ENCODE measurements around the gene IGLL5. TPM values are rescaled to one million over a fixed set of nuclear protein-coding genes. Genes with fewer than 3 reads are reported as not detected.
A peak's percentile ranks its signal among the peaks of the same experiment; 100 is the strongest.

IGLL5 gene
- total RNA-seq, 1 donor from 2014 or later = not detected

DNA sequence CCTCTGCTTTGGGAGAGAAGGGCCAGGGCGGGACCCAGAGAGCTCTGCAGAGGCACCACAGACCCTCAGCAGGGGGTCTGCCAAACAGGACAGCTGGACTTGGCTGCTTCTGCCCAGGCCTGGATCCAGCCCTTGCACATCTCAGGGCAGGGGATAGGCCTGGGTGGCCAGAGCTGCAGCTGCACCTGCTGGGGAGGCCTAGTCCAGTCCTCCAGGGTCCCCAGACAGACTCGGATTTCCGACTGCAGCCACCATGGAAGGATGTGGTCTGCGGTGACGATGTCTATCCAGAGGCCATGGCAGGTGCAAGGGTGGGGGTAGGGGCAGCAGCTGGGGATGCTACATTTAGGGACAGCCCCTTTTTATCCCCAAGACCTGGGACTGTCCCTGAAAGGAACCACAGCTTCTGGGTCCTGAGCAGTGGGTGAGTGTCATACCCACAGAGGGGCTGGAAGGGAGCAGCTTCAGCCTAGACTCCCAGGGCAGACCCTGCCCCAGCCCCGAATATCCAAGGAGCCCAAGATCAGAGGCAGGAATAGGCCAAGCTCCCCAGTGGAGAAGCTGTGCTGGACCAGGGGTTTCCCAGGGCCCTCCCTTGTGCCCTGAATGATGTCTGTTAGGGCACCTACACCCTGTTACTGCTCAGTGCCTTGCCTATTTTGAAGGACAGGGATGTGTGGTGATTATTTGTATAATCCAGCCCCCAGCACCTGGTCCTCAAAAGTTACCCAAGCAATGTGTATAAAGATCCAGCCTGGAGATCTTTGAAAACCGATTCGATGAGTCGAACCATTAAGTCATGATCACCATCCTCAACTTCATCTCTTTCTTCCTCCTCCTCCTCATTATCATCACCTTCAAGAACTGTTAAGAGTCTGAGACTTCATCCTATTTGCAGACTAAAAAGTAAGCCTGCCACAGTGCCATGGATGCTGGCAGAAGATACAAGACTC lies 2.5 kb upstream of the IGLL5 start:
- H3K9me3 Mint-ChIP-seq (ENCODE audit: unreplicated experiment) = no peaks in the 10 kb centered on the region
- H3K4me3 Mint-ChIP-seq (ENCODE audit: unreplicated experiment) = no peak overlapping the region
- TF ChIP-seq, protein P1, sequence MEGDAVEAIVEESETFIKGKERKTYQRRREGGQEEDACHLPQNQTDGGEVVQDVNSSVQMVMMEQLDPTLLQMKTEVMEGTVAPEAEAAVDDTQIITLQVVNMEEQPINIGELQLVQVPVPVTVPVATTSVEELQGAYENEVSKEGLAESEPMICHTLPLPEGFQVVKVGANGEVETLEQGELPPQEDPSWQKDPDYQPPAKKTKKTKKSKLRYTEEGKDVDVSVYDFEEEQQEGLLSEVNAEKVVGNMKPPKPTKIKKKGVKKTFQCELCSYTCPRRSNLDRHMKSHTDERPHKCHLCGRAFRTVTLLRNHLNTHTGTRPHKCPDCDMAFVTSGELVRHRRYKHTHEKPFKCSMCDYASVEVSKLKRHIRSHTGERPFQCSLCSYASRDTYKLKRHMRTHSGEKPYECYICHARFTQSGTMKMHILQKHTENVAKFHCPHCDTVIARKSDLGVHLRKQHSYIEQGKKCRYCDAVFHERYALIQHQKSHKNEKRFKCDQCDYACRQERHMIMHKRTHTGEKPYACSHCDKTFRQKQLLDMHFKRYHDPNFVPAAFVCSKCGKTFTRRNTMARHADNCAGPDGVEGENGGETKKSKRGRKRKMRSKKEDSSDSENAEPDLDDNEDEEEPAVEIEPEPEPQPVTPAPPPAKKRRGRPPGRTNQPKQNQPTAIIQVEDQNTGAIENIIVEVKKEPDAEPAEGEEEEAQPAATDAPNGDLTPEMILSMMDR (IDR thresholded peaks at IDR 0.05) = no peak
- DNase-seq (ENCODE audit: extremely low spot score, unreplicated experiment) = peak; percentile 80
- H3K27ac Mint-ChIP-seq (ENCODE audit: unreplicated experiment) = no peak overlapping the region
- no peaks in the 10 kb centered on the region for H3K4me1 Mint-ChIP-seq (ENCODE audit: unreplicated experiment)
- no peaks in the 10 kb centered on the region for H3K36me3 Mint-ChIP-seq (ENCODE audit: unreplicated experiment)
- peaks cover 9% of the 10 kb centered on the region for H3K27me3 Mint-ChIP-seq (ENCODE audit: unreplicated experiment)

DNA sequence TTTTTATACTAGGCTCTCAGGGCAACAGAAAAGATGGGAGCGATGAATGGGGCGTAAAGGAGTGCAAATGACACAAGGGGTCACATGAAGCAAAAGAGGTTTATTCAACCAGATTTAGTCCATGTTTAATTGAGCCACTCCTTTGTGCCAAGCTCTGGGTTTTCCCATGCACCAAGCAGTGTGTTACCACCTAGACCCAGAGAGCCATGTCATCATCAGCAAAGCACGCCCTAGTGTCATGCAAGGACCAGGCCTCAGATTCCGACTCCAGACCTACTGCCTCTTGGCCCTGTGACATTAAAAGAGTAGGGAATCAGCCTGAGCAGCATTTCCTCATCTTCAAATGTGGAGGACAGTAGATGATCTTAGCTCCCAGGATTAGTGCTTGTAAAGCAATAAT lies 1.1 kb upstream of the IGLL5 start:
- Mint-ChIP-seq H3K27ac (ENCODE audit: unreplicated experiment) (no peak overlapping the region), H3K9me3 (ENCODE audit: unreplicated experiment) (no peaks in the 10 kb centered on the region), H3K36me3 (ENCODE audit: unreplicated experiment) (no peaks in the 10 kb centered on the region), H3K4me3 (ENCODE audit: unreplicated experiment) (no peak overlapping the region), H3K4me1 (ENCODE audit: unreplicated experiment) (no peaks in the 10 kb centered on the region), H3K27me3 (ENCODE audit: unreplicated experiment) (peaks cover 16% of the 10 kb centered on the region)
- TF ChIP-seq, protein P1 (IDR thresholded peaks at IDR 0.05) = no peak
- no peak for DNase-seq (ENCODE audit: extremely low spot score, unreplicated experiment)

DNA sequence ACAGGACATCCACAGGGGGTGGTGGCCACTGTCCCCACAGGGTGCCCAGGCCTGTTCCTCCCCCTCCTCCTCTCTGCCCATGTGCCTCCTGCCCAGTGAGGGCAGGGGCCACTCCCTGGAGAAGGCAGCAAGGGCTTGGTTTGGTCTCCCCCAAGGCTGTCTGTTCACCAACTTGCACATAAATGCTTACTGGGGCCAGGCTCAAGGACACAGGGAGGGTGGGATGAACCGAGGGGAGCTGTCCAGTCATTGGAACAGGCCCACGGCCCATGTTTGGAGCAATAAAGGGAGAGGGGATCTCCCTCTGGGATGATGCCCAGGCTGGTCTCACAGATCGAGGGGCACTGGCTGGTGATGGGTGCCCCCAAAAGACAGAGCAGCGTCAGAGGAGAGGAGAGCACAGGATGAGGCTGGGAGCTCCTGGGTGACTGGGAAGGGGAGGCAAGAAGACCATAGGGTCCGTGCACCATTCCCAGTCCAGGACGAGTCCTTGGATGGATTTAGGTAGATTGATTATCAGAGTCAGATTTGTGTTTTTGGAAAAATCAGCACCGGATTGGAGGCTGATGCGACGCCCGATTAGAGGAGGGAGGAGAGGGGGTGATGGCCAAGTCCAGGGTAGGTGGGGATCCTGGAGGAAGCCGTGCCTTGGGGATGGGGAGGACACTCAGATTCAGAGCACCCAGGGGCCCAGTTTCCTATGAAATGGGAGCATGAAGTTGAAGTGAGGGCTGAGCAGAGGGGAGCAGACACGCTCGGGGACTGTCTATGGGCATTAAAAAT lies 1.1 kb downstream of the IGLL5 start:
- Mint-ChIP-seq H3K4me1 (ENCODE audit: unreplicated experiment) (no peaks in the 10 kb centered on the region), H3K9me3 (ENCODE audit: unreplicated experiment) (no peaks in the 10 kb centered on the region), H3K4me3 (ENCODE audit: unreplicated experiment) (no peak overlapping the region), H3K27ac (ENCODE audit: unreplicated experiment) (no peak overlapping the region), H3K36me3 (ENCODE audit: unreplicated experiment) (no peaks in the 10 kb centered on the region), H3K27me3 (ENCODE audit: unreplicated experiment) (peaks cover 29% of the 10 kb centered on the region)
- no peak for DNase-seq (ENCODE audit: extremely low spot score, unreplicated experiment)
- TF ChIP-seq, protein P1 (IDR thresholded peaks at IDR 0.05) = no peak

DNA sequence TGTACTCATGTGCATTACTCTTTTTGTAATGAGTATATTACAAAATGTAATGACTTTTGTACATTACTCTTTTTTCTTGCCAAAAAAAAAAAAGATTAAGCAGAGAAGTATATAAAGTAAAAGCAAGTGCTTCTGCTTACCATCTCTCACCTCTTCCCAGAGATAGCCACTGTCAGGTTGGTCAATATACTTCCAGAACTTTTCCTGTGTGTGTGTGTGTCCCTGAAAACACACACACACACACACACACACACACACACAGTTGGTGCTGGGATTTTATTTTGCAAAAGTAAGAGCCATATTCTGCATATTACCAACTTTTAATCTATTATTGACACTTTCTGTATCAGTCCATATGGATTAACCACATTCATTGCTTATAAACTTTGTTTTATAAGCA lies 2.5 kb downstream of the IGLL5 start:
- no peak for DNase-seq (ENCODE audit: extremely low spot score, unreplicated experiment)
- H3K4me3 Mint-ChIP-seq (ENCODE audit: unreplicated experiment) = no peak overlapping the region
- no peaks in the 10 kb centered on the region for H3K36me3 Mint-ChIP-seq (ENCODE audit: unreplicated experiment)
- no peak overlapping the region for H3K27ac Mint-ChIP-seq (ENCODE audit: unreplicated experiment)
- TF ChIP-seq, protein P1 (IDR thresholded peaks at IDR 0.05) = no peak
- no peaks in the 10 kb centered on the region for H3K4me1 Mint-ChIP-seq (ENCODE audit: unreplicated experiment)
- peaks cover 29% of the 10 kb centered on the region for H3K27me3 Mint-ChIP-seq (ENCODE audit: unreplicated experiment)
- no peaks in the 10 kb centered on the region for H3K9me3 Mint-ChIP-seq (ENCODE audit: unreplicated experiment)

DNA sequence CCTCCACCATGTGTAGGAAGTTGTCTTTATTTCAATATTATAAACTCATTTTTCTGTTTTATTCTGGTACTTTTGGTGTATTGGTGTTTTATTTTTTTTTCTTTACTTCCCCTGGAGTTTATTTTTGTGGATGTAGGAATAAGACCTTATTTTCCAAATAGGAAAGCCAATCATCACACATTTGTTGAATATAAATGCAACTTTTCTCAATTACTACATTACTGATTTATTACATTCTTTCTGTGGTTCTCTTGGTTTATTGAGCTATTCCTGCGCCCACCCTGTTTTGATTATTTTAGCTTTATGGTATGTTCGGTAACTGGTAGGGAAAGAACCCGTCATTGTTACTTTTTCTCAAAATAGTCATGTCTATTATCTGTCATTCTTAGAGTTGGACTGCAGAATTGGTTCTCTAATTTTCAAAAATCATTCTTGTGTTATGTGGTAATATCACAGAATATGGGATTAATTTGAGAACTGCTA lies 3.6 kb downstream of the IGLL5 start:
- Mint-ChIP-seq H3K27me3 (ENCODE audit: unreplicated experiment) (peaks cover 23% of the 10 kb centered on the region), H3K27ac (ENCODE audit: unreplicated experiment) (no peak overlapping the region), H3K4me3 (ENCODE audit: unreplicated experiment) (no peak overlapping the region), H3K36me3 (ENCODE audit: unreplicated experiment) (no peaks in the 10 kb centered on the region), H3K4me1 (ENCODE audit: unreplicated experiment) (no peaks in the 10 kb centered on the region), H3K9me3 (ENCODE audit: unreplicated experiment) (no peaks in the 10 kb centered on the region)
- no peak for DNase-seq (ENCODE audit: extremely low spot score, unreplicated experiment)
- TF ChIP-seq, protein P1 (IDR thresholded peaks at IDR 0.05) = no peak

Data from osteocyte (in vitro differentiated cells).